Breast epithelium (tissue), 3 donors: ENCODE data around the gene AGBL1.

Experiments used
- POLR2AphosphoS5 ChIP-seq, 3 donors: sonication (generic); formaldehyde crosslinking; IDR thresholded peaks; one replicate each; pipeline ENCODE4 v1.6.1; 2017; ENCODE audit warnings: antibody characterized with exemption in 3 of 3
- TF ChIP-seq, protein P1 (sequence below), 3 donors: fragments of 450-650 bp; IDR thresholded peaks; one replicate each; pipeline ENCODE4 v1.5.1; 2016 to 2017; ENCODE audit warnings: antibody characterized with exemption in 3 of 3, mild to moderate bottlenecking in 3 of 3, moderate library complexity in 3 of 3

DNA sequence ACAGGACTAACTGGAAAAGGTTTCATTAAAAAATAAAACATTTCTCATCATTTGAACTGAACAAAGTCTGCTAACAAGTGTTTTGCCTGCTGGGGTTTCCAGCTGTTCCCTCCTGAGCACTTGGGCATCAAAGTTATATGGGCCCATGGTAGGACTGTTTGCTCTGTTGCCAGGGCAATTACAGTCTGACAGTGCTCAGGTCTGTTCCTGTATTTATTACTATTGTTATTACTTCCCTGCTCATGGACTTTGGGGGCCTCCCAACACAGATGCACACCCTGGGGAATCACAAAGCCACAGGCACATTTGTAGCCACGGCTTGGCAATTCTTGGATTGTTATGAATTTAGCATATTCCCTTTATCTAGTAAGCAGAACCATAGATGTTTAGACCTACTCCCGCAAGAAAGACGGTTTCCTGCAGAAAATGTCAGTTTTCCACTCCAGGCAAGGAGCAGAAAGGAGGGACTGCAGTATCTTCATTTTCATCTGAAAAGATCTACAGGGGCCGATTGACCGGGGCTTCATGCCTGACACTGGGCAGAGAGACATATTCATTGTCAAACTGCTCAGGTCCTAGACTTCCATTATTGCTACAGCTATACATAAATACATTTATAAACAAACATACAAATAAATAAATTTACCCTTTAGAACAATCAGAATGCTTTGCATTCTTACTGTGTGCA, 580.2 kb downstream of the AGBL1 start:
- TF ChIP-seq, protein P1, sequence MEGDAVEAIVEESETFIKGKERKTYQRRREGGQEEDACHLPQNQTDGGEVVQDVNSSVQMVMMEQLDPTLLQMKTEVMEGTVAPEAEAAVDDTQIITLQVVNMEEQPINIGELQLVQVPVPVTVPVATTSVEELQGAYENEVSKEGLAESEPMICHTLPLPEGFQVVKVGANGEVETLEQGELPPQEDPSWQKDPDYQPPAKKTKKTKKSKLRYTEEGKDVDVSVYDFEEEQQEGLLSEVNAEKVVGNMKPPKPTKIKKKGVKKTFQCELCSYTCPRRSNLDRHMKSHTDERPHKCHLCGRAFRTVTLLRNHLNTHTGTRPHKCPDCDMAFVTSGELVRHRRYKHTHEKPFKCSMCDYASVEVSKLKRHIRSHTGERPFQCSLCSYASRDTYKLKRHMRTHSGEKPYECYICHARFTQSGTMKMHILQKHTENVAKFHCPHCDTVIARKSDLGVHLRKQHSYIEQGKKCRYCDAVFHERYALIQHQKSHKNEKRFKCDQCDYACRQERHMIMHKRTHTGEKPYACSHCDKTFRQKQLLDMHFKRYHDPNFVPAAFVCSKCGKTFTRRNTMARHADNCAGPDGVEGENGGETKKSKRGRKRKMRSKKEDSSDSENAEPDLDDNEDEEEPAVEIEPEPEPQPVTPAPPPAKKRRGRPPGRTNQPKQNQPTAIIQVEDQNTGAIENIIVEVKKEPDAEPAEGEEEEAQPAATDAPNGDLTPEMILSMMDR (IDR thresholded peaks at IDR 0.05): no peak
- no peak for TF ChIP-seq POLR2AphosphoS5 (IDR thresholded peaks at IDR 0.05)
